Karpas-422 (cell line): ENCODE measurements around the gene CLINT1. TPM values are rescaled to one million over a fixed set of nuclear protein-coding genes. Genes with fewer than 3 reads are reported as not detected.

ENCODE experiments used
- DNase-seq: peaks from one replicate; pipeline ENCODE4 v3.0.0-alpha.2; 2015
- H2AFZ ChIP-seq: fragments of 200-600 bp; sonication (generic); 2 replicates; pipeline ENCODE4 v1.6.1; 2014; ENCODE audit warnings: antibody characterized with exemption, low read length, mixed read lengths
- H3K27ac ChIP-seq: fragments of 200-600 bp; sonication (generic); 2 replicates; pipeline ENCODE4 v1.5.1; 2014; ENCODE audit warnings: mild to moderate bottlenecking, low read length, moderate library complexity
- H3K27me3 ChIP-seq: fragments of 200-600 bp; sonication (generic); 2 replicates; pipeline ENCODE4 v1.6.1; 2014; ENCODE audit warnings: low read length, mixed read lengths
- H3K36me3 ChIP-seq: fragments of 200-600 bp; sonication (generic); 2 replicates; pipeline ENCODE4 v1.6.1; 2014; ENCODE audit warnings: low read length, mixed read lengths; ENCODE audit not compliant: insufficient read depth
- H3K4me1 ChIP-seq: fragments of 200-600 bp; sonication (generic); 2 replicates; pipeline ENCODE4 v1.6.1; 2014; ENCODE audit warnings: mild to moderate bottlenecking, low read length, mixed read lengths
- H3K4me2 ChIP-seq: fragments of 200-600 bp; sonication (generic); 2 replicates; pipeline ENCODE4 v1.6.1; 2014; ENCODE audit warnings: low read length, low read depth, mild to moderate bottlenecking; ENCODE audit not compliant: poor library complexity, severe bottlenecking
- H3K4me3 ChIP-seq: fragments of 200-600 bp; sonication (generic); 2 replicates; pipeline ENCODE4 v1.5.1; 2014; ENCODE audit warnings: mild to moderate bottlenecking, antibody characterized with exemption, low read length, mixed read lengths
- H3K79me2 ChIP-seq: fragments of 200-600 bp; sonication (generic); 2 replicates; pipeline ENCODE4 v1.6.1; 2014; ENCODE audit warnings: mild to moderate bottlenecking, low read length, mixed read lengths
- H3K9ac ChIP-seq: fragments of 200-600 bp; sonication (generic); 2 replicates; pipeline ENCODE4 v1.6.0; 2014; ENCODE audit warnings: low read length
- H3K9me2 ChIP-seq: fragments of 200-600 bp; sonication (generic), shearing (Covaris generic); replicated peaks from 2 replicates; pipeline ENCODE4 v1.6.0; 2014; ENCODE audit warnings: mild to moderate bottlenecking, low read length, moderate library complexity; ENCODE audit not compliant: insufficient read depth
- H3K9me3 ChIP-seq: fragments of 300-700, 200-600 bp; sonication (generic); 2 replicates; pipeline ENCODE4 v1.6.1; 2014; ENCODE audit warnings: low read length, mixed read lengths
- H4K20me1 ChIP-seq: fragments of 200-600 bp; sonication (generic); 2 replicates; pipeline ENCODE4 v1.6.1; 2014; ENCODE audit warnings: mild to moderate bottlenecking, antibody characterized with exemption, low read length, low read depth; ENCODE audit not compliant: insufficient read depth
- total RNA-seq: library from RNA; depleted of rRNA; stranded (reverse); fragments of >200 nt; shearing (Covaris generic); gene quantifications from 2 replicates; pipeline ENCODE4 v1.2.3, GENCODE V29; 2014; ENCODE audit warnings: low replicate concordance; rRNA removed

Gene CLINT1
- total RNA-seq, result 49.4 and 87.7 TPM in 2 replicates

- H3K4me2 ChIP-seq, result peak within 1 kb of the TSS; percentile 74
- no peaks in the 10 kb centered on the region for H3K9me2 ChIP-seq
- peak within 1 kb of the TSS; percentile 93 for H3K9ac ChIP-seq
- H3K27me3 ChIP-seq, result no peaks in the 10 kb centered on the region
- peak within 1 kb of the TSS; percentile 45 for H3K27ac ChIP-seq
- peak within 1 kb of the TSS; percentile 95 for H3K4me3 ChIP-seq
- peaks cover 46% of the 10 kb centered on the region for H3K4me1 ChIP-seq
- peak within 1 kb of the TSS; percentile 87 for H2AFZ ChIP-seq
- peak; percentile 95 for DNase-seq
- peaks cover 53% of the 10 kb centered on the region for H3K79me2 ChIP-seq
- H4K20me1 ChIP-seq, result peaks cover 16% of the 10 kb centered on the region; the same call in 1 of the 2 replicates
- no peaks in the 10 kb centered on the region for H3K9me3 ChIP-seq
- H3K36me3 ChIP-seq, result no peaks in the 10 kb centered on the region; the same call in 1 of the 2 replicates
Measured at GRCh38 chr5:157858527-157859226, at the start of gene CLINT1. Gene CLINT1, minus strand, starts transcription at chr5:157859145. Its CDS starts 175 bp downstream, at chr5:157858970.

- H3K79me2 ChIP-seq, result no peaks in the 10 kb centered on the region
- no peaks in the 10 kb centered on the region for H3K36me3 ChIP-seq
- no peaks in the 10 kb centered on the region for H3K9me2 ChIP-seq
- H3K4me3 ChIP-seq, result no peak overlapping the region
- no peak overlapping the region for H3K9ac ChIP-seq
- no peak overlapping the region for H3K27ac ChIP-seq
- no peaks in the 10 kb centered on the region for H3K27me3 ChIP-seq
- H4K20me1 ChIP-seq, result no peaks in the 10 kb centered on the region
- H3K4me1 ChIP-seq, result no peaks in the 10 kb centered on the region; the same call in 1 of the 2 replicates
- H3K9me3 ChIP-seq, result no peaks in the 10 kb centered on the region
- no peak overlapping the region for H3K4me2 ChIP-seq
- H2AFZ ChIP-seq, result no peak overlapping the region
- no peak for DNase-seq
Measured at GRCh38 chr5:157908459-157908858, 49.5 kb upstream of the CLINT1 start.

DNA sequence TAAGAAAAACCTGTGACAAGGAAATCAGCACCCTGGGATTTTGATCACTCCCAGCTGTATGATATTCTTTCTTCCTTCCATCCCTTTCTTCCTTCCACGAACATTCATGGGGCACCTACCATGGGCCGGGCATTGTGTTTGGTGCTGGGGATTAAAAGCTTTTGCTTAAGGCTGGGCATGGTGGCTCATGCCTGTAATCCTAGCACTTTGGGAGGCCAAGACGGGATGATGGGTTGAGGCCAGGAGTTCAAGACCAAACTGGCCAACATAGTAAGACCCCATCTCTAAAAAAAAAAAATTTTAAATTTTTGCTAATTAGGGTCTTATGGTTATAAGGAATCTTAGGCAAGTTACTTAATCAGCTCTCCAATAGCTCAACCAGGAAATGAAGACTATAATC lies 48.5 kb upstream of the CLINT1 start:
- no peaks in the 10 kb centered on the region for H3K79me2 ChIP-seq
- H3K4me2 ChIP-seq, result no peak overlapping the region
- no peak for DNase-seq
- no peaks in the 10 kb centered on the region for H3K27me3 ChIP-seq
- H4K20me1 ChIP-seq, result no peaks in the 10 kb centered on the region
- H3K9me2 ChIP-seq, result no peaks in the 10 kb centered on the region
- no peaks in the 10 kb centered on the region; the same call in 1 of the 2 replicates for H3K4me1 ChIP-seq
- H3K27ac ChIP-seq, result no peak overlapping the region
- no peaks in the 10 kb centered on the region for H3K36me3 ChIP-seq
- H3K9me3 ChIP-seq, result no peaks in the 10 kb centered on the region
- no peak overlapping the region for H3K9ac ChIP-seq
- H3K4me3 ChIP-seq, result no peak overlapping the region
- no peak overlapping the region for H2AFZ ChIP-seq

DNA sequence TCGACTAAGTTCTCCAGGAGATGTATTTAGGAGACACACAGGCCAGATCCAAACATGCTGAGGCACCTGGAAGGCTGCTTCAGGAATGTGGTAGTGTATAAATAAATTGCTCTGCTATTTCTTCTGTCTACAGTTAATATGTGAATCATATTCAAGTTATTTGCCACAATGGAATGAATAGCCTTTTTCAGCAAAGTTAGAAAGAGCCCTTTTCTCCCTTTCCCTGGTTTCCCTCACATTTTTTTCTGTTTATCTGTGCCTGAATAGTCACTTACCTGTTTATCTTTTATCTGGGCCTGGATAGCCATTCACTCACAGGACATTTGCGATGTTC lies 44.1 kb upstream of the CLINT1 start:
- Histone ChIP-seq H3K4me3 (no peak overlapping the region), H3K36me3 (no peaks in the 10 kb centered on the region), H3K27ac (no peak overlapping the region), H3K79me2 (no peaks in the 10 kb centered on the region), H3K27me3 (no peaks in the 10 kb centered on the region), H2AFZ (no peak overlapping the region), H3K4me1 (no peaks in the 10 kb centered on the region), H3K4me2 (no peak overlapping the region), H4K20me1 (no peaks in the 10 kb centered on the region), H3K9ac (no peak overlapping the region), H3K9me3 (no peaks in the 10 kb centered on the region), H3K9me2 (no peaks in the 10 kb centered on the region)
- DNase-seq, result no peak

GRCh38 chr5:157902449-157903116 lies 43.6 kb upstream of the CLINT1 start:
- H3K9me2 ChIP-seq, result no peaks in the 10 kb centered on the region
- H4K20me1 ChIP-seq, result no peaks in the 10 kb centered on the region
- no peaks in the 10 kb centered on the region for H3K4me1 ChIP-seq
- no peaks in the 10 kb centered on the region for H3K79me2 ChIP-seq
- no peak overlapping the region for H2AFZ ChIP-seq
- H3K27me3 ChIP-seq, result no peaks in the 10 kb centered on the region
- no peak for DNase-seq
- H3K36me3 ChIP-seq, result no peaks in the 10 kb centered on the region
- no peak overlapping the region for H3K4me2 ChIP-seq
- no peaks in the 10 kb centered on the region for H3K9me3 ChIP-seq
- H3K9ac ChIP-seq, result no peak overlapping the region
- H3K27ac ChIP-seq, result no peak overlapping the region
- no peak overlapping the region for H3K4me3 ChIP-seq

DNA sequence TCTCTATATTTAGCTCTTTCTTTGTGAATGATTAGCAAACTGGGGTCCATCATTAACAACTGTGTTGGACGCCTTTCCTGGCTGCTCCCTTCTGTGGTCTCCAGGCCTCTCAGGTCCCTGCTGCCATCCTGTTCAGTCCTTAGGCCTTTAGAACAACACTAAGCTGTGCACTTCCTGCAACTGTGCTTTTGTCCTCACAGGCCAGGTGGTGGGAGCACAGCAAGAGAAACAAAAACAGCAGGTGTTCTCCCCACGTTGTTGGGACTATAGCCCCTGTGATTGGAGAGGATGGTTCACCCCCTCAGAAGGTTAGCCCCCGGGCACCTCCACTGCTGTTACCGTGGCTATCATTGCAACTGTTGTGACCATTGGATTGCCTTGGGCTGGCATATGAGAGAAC lies 41.7 kb upstream of the CLINT1 start:
- Histone ChIP-seq H4K20me1 (no peaks in the 10 kb centered on the region), H3K4me2 (no peak overlapping the region), H3K4me3 (no peak overlapping the region), H3K27me3 (no peaks in the 10 kb centered on the region), H3K9ac (no peak overlapping the region), H3K9me3 (no peaks in the 10 kb centered on the region), H2AFZ (no peak overlapping the region), H3K36me3 (no peaks in the 10 kb centered on the region), H3K4me1 (no peaks in the 10 kb centered on the region), H3K27ac (no peak overlapping the region), H3K79me2 (no peaks in the 10 kb centered on the region), H3K9me2 (no peaks in the 10 kb centered on the region)
- DNase-seq, result no peak

GRCh38 chr5:157893611-157894010 lies 34.7 kb upstream of the CLINT1 start:
- Histone ChIP-seq H3K4me2 (no peak overlapping the region), H3K9me2 (no peaks in the 10 kb centered on the region), H3K9me3 (no peaks in the 10 kb centered on the region), H4K20me1 (no peaks in the 10 kb centered on the region), H3K4me3 (no peak overlapping the region), H3K79me2 (no peaks in the 10 kb centered on the region), H3K4me1 (no peaks in the 10 kb centered on the region), H2AFZ (no peak overlapping the region), H3K9ac (no peak overlapping the region), H3K27ac (no peak overlapping the region), H3K36me3 (no peaks in the 10 kb centered on the region), H3K27me3 (no peaks in the 10 kb centered on the region)
- no peak for DNase-seq

DNA sequence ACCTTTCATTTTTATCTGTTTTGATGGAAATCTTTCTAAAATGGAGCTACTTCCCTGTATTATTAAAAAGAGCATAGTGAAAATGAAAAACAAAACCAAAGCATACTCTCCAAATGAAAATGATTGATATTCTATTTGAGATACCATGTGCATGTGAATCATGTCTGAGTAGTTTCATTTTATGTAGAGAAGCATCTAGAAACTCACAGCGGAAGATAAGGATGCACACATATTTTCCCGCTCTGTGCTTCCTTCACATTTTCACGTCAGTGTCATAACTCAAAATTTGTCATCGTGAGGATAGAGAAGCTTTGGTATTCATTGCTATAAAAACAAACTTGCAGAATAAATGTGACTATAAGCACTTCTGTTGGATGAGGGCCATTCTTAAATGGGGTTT lies 34.0 kb upstream of the CLINT1 start:
- H3K79me2 ChIP-seq, result no peaks in the 10 kb centered on the region
- H2AFZ ChIP-seq, result no peak overlapping the region
- no peak overlapping the region for H3K9ac ChIP-seq
- H3K4me2 ChIP-seq, result no peak overlapping the region
- no peaks in the 10 kb centered on the region for H3K9me3 ChIP-seq
- H3K4me1 ChIP-seq, result no peaks in the 10 kb centered on the region
- H3K27ac ChIP-seq, result no peak overlapping the region
- DNase-seq, result no peak
- H3K36me3 ChIP-seq, result no peaks in the 10 kb centered on the region
- no peak overlapping the region for H3K4me3 ChIP-seq
- H3K9me2 ChIP-seq, result no peaks in the 10 kb centered on the region
- no peaks in the 10 kb centered on the region for H3K27me3 ChIP-seq
- no peaks in the 10 kb centered on the region for H4K20me1 ChIP-seq
